K562 treated with DMSO at 1 percent for 4 hours (cell line): ENCODE measurements around the gene VTA1. TPM values are rescaled to one million over a fixed set of nuclear protein-coding genes. Genes with fewer than 3 reads are reported as not detected.

Source experiments
- total RNA-seq: library from RNA; unstranded; fragments of 300-600 nt; gene quantifications from 2 replicates; pipeline ENCODE4 v1.2.3, GENCODE V29; 2022; ENCODE audit not compliant: insufficient read depth

Gene VTA1
- 40.8 and 41.0 TPM in 2 replicates for total RNA-seq

GRCh38 chr6:142146828-142147662, at the start of gene VTA1, which contains the start of gene NMBR:
Gene VTA1, plus strand, starts transcription at chr6:142147263. Its CDS starts 25 bp downstream, at chr6:142147288.
Gene NMBR, minus strand, starts transcription at chr6:142147122. Its CDS starts 58,464 bp downstream, at chr6:142088658.

GRCh38 chr6:142132625-142133024, 14.4 kb upstream of the VTA1 start, which contains the start of gene GJE1:
Gene GJE1, plus strand, starts transcription at chr6:142132925. Its CDS starts 234 bp downstream, at chr6:142133159.

Other genes starting within 250 kb of the VTA1 start
- not detected in 2 replicates for gene GJE1, start 14.3 kb upstream of the VTA1 start, total RNA-seq
- not detected in 2 replicates for gene NMBR, start 141 bp upstream of the VTA1 start, total RNA-seq
- not detected in 2 replicates for gene ADGRG6, start 154.7 kb downstream of the VTA1 start, total RNA-seq